ENCODE measurements around the gene UBE2N. TPM values are rescaled to one million over a fixed set of nuclear protein-coding genes. Genes with fewer than 3 reads are reported as not detected.
"Not testable (repeated sequence)": the region's sequence is repeated elsewhere in the genome, so short reads cannot be mapped to it uniquely, and the experiment has no call there.

Gene UBE2N
- total RNA-seq, 5 donors from 2014 or later (not counting 1 experiment from before 2014, with no cell fraction given), result 66.3 to 81.7 (median 79.2) TPM

DNA sequence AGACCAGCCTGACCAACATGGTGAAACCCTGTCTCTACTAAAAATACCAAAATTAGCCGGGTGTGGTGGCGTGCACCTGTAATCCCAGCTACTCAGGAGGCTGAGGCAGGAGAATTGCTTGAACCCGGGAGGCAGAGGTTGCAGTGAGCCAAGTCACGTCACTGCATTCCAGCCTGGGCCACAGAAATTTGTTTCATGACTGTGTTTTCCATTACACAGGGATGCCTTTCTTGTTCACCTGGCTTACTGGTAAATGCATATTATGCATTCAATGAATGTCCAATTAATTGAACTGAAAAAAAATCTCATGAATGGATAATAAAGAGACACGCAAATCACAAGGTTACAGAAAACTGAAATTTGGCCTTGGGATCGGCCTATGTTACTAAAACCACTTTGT lies 9.7 kb downstream of the UBE2N start:
- H3K9me3 ChIP-seq; H3K27ac Mint-ChIP-seq; H3K27me3 Mint-ChIP-seq; H3K27me3 ChIP-seq (replicated peaks in 1 of 2; ENCODE audit: control insufficient read depth in 2 of 2, extremely low read depth in 1 of 2, insufficient read depth in 2 of 2, low read length in 1 of 2); H3K36me3 ChIP-seq (ENCODE audit: control insufficient read depth in 2 of 2, extremely low read depth in 1 of 2, insufficient read depth in 1 of 2, low read length in 1 of 2); H3K4me3 ChIP-seq (ENCODE audit: control insufficient read depth in 1 of 2, extremely low read depth in 1 of 2, low read length in 1 of 2); DNase-seq; H3K9me3 Mint-ChIP-seq; ATAC-seq (replicated peaks in 1 of 4); H3K27ac ChIP-seq (ENCODE audit: low read length); H3K36me3 Mint-ChIP-seq: not testable (repeated sequence)
- H3K4me1 ChIP-seq (ENCODE audit: control insufficient read depth in 1 of 2, extremely low read depth in 1 of 2, insufficient read depth in 2 of 2, low read length in 2 of 2), result peaks cover 26 to 38% of the 10 kb centered on the region in 2 experiments
- H3K4me3 Mint-ChIP-seq, result peak overlapping the region in 1 of 3 donors; percentile 18
- peaks cover 83 to 88% (median 88%) of the 10 kb centered on the region in 3 donors for H3K4me1 Mint-ChIP-seq
- ChIA-PET CTCF (interaction anchor here (0.5 to 1.6 kb wide), 5 partner anchors 10 to 646 kb away, joined by 4 to 7 read pairs (median 5); no protein-coding TSS in a partner anchor), POLR2A (interaction anchor here in 1 of 2 donors (0.6 to 1.4 kb wide), 3 partner anchors 12 to 1417 kb away, joined by 3 to 6 read pairs (median 4); no protein-coding TSS in a partner anchor)
- 100% methylated on average over 4 of the region's 6 CpGs for WGBS (ENCODE audit: insufficient coverage)

DNA sequence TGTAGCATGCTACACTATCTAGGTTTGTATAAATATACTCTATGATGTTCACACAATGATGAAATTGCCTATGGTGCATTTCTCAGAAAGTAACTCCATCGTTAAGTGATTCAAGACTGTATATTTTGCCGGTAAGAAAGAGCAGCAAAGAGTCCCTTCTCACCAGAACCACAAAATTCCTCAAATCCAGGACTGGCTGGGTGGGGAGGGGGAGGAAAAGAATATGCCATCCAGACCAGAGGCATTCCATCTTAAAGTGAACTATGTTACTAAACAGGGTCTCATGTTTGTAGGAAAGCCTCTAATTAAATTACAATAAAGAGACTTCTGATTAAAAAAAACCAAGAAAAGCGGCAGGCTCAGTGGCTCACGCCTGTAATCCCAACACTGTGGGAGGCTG lies 11.5 kb downstream of the UBE2N start:
- H3K36me3 ChIP-seq (ENCODE audit: control insufficient read depth in 2 of 2, extremely low read depth in 1 of 2, insufficient read depth in 1 of 2, low read length in 1 of 2), result no peaks in the 10 kb centered on the region
- no peak overlapping the region for H3K27ac Mint-ChIP-seq
- H3K9me3 ChIP-seq, result no peaks in the 10 kb centered on the region
- H3K36me3 Mint-ChIP-seq, result peaks cover 7% of the 10 kb centered on the region
- ChIA-PET CTCF (interaction anchor here (0.6 to 1.4 kb wide), 4 partner anchors 9 to 542 kb away, joined by 3 to 11 read pairs (median 6); no protein-coding TSS in a partner anchor), POLR2A (interaction anchor here (0.6 kb wide), 2 partner anchors 8 to 182 kb away, joined by 3 read pairs; no protein-coding TSS in a partner anchor)
- ATAC-seq (replicated peaks in 1 of 4), result no peak
- H3K4me3 ChIP-seq (ENCODE audit: control insufficient read depth in 1 of 2, extremely low read depth in 1 of 2, low read length in 1 of 2), result no peak overlapping the region
- no peaks in the 10 kb centered on the region for H3K27me3 ChIP-seq (replicated peaks in 1 of 2; ENCODE audit: control insufficient read depth in 2 of 2, extremely low read depth in 1 of 2, insufficient read depth in 2 of 2, low read length in 1 of 2)
- H3K9me3 Mint-ChIP-seq, result no peaks in the 10 kb centered on the region
- DNase-seq, result no peak
- peak overlapping the region in 1 of 3 donors; percentile 43 for H3K4me3 Mint-ChIP-seq
- WGBS (ENCODE audit: insufficient coverage), result no CpG with 5 or more reads among the region's 4 CpGs
- H3K27me3 Mint-ChIP-seq, result no peaks in the 10 kb centered on the region
- peaks cover 27 to 39% of the 10 kb centered on the region in 2 experiments for H3K4me1 ChIP-seq (ENCODE audit: control insufficient read depth in 1 of 2, extremely low read depth in 1 of 2, insufficient read depth in 2 of 2, low read length in 2 of 2)
- H3K4me1 Mint-ChIP-seq, result peaks cover 85 to 89% (median 88%) of the 10 kb centered on the region in 3 donors
- no peak overlapping the region for H3K27ac ChIP-seq (ENCODE audit: low read length)

DNA sequence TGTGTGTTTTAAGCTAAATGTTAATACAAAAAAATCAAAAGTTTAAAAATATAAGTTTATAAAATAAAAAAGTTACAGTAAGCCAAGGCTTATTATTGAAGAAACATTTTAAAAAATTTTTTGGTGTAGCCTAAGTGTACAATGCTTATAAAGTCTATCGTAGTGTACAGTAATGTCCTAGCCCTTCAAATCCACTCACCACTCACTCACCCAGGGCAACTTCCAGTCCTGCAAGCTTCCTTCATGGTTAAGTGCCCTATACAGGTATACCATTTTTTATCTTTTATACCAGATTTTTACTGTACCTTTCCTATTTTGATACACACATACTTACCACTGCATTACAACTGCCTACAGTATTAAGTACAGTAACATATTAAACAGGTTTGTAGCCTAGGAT lies 11.9 kb downstream of the UBE2N start:
- no peak for DNase-seq
- peak overlapping the region in 1 of 3 donors; percentile 43 for H3K4me3 Mint-ChIP-seq
- peaks cover 85 to 89% (median 88%) of the 10 kb centered on the region in 3 donors for H3K4me1 Mint-ChIP-seq
- ATAC-seq (replicated peaks in 1 of 4), result no peak
- peaks cover 7% of the 10 kb centered on the region for H3K36me3 Mint-ChIP-seq
- no peaks in the 10 kb centered on the region for H3K36me3 ChIP-seq (ENCODE audit: control insufficient read depth in 2 of 2, extremely low read depth in 1 of 2, insufficient read depth in 1 of 2, low read length in 1 of 2)
- H3K4me1 ChIP-seq (ENCODE audit: control insufficient read depth in 1 of 2, extremely low read depth in 1 of 2, insufficient read depth in 2 of 2, low read length in 2 of 2), result peaks cover 31 to 36% of the 10 kb centered on the region in 2 experiments
- no peaks in the 10 kb centered on the region for H3K27me3 ChIP-seq (replicated peaks in 1 of 2; ENCODE audit: control insufficient read depth in 2 of 2, extremely low read depth in 1 of 2, insufficient read depth in 2 of 2, low read length in 1 of 2)
- ChIA-PET CTCF (interaction anchor here (0.5 to 1.4 kb wide), 6 partner anchors 9 to 1101 kb away, joined by 3 to 11 read pairs (median 4); no protein-coding TSS in a partner anchor), POLR2A (interaction anchor here (0.6 to 0.7 kb wide), 5 partner anchors 9 to 579 kb away, joined by 3 read pairs; no protein-coding TSS in a partner anchor)
- WGBS (ENCODE audit: insufficient coverage), result no CpG with 5 or more reads among the region's 1 CpG
- no peaks in the 10 kb centered on the region for H3K9me3 ChIP-seq
- H3K9me3 Mint-ChIP-seq, result no peaks in the 10 kb centered on the region
- H3K27me3 Mint-ChIP-seq, result no peaks in the 10 kb centered on the region
- peak overlapping the region; percentile 55 to 65 for H3K27ac Mint-ChIP-seq
- no peak overlapping the region for H3K27ac ChIP-seq (ENCODE audit: low read length)
- H3K4me3 ChIP-seq (ENCODE audit: control insufficient read depth in 1 of 2, extremely low read depth in 1 of 2, low read length in 1 of 2), result no peak overlapping the region

DNA sequence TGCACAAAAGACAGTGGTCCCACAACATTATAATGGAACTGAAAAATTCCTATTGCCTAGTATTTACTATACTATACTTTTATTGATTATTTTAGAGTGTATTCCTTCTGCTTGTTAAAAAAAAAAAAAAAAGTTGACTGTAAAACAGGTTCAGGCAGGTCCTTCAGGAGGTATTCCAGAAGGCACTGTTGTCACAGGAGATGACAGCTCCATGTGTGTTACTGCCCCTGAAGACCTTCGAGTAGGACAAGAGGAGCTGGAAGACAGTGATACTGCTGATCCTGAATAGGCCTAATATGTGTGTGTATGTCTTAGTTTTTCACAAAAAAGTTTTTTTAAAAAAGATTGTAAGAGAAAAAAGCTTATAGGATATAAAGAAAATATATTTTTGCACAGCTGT lies 12.3 kb downstream of the UBE2N start:
- CTCF ChIA-PET, result interaction anchor here (0.5 to 1.4 kb wide), 6 partner anchors 9 to 1102 kb away, joined by 3 to 11 read pairs (median 4); no protein-coding TSS in a partner anchor
- POLR2A ChIA-PET, result interaction anchor here (0.6 to 0.7 kb wide), 5 partner anchors 9 to 578 kb away, joined by 3 read pairs; no protein-coding TSS in a partner anchor
- ATAC-seq (replicated peaks in 1 of 4), result no peak
- Histone ChIP-seq H3K9me3 (no peaks in the 10 kb centered on the region), H3K4me1 (ENCODE audit: control insufficient read depth in 1 of 2, extremely low read depth in 1 of 2, insufficient read depth in 2 of 2, low read length in 2 of 2) (peaks cover 34 to 35% of the 10 kb centered on the region in 2 experiments), H3K27ac (ENCODE audit: low read length) (no peak overlapping the region), H3K27me3 (replicated peaks in 1 of 2; ENCODE audit: control insufficient read depth in 2 of 2, extremely low read depth in 1 of 2, insufficient read depth in 2 of 2, low read length in 1 of 2) (no peaks in the 10 kb centered on the region), H3K36me3 (ENCODE audit: control insufficient read depth in 2 of 2, extremely low read depth in 1 of 2, insufficient read depth in 1 of 2, low read length in 1 of 2) (no peaks in the 10 kb centered on the region), H3K4me3 (ENCODE audit: control insufficient read depth in 1 of 2, extremely low read depth in 1 of 2, low read length in 1 of 2) (no peak overlapping the region)
- Mint-ChIP-seq H3K27me3 (no peaks in the 10 kb centered on the region), H3K27ac (no peak overlapping the region), H3K4me3 (peak overlapping the region in 1 of 3 donors; percentile 21), H3K9me3 (no peaks in the 10 kb centered on the region), H3K4me1 (peaks cover 87 to 91% (median 90%) of the 10 kb centered on the region in 3 donors), H3K36me3 (peaks cover 7% of the 10 kb centered on the region)
- no CpG with 5 or more reads among the region's 1 CpG for WGBS (ENCODE audit: insufficient coverage)
- no peak for DNase-seq

DNA sequence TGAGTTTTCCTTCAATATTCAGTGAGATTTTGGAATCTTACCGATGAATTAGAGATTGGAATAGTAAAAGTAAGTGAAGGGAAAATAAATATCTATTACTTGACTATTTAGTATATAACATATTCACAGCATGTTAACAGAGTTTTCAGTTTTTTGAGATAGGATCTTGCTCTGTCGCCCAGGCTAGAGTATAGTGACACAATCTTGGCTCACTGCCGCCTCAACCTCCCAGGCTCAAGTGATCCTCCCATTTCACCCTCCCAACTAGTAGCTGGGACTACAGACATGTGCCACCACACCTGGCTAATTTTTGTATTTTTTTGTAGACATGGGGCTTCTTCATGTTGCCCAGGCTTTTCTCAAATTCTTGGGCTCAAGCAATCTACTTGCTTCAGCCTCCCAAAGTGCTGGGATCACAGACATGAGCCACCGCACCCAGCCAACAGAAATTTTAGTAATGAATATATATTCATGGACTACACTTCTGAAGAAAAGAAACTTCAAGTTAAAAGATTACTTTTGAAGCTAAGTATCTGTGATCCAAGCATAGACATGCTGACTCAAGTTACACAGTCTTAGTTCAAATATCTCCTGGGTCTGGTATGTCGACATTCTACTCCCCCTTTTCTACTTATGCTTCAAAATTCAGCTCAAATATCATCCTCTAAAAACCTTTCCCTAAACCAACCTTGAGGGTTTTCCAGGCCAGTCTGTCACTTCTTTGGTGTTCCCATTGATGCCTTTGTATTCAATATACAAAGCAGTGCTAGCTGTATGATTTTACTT lies 13.8 kb downstream of the UBE2N start:
- WGBS (ENCODE audit: insufficient coverage), result 60% methylated on average over 1 of the region's 5 CpGs
- DNase-seq (no peak), ATAC-seq (replicated peaks in 1 of 4) (no peak)
- no peak overlapping the region for H3K4me3 ChIP-seq (ENCODE audit: control insufficient read depth in 1 of 2, extremely low read depth in 1 of 2, low read length in 1 of 2)
- POLR2A ChIA-PET, result interaction anchor here (0.6 to 1.0 kb wide), 5 partner anchors 12 to 658 kb away, joined by 3 to 4 read pairs (median 4); no protein-coding TSS in a partner anchor
- Mint-ChIP-seq H3K4me1 (peaks cover 87 to 90% (median 89%) of the 10 kb centered on the region in 3 donors), H3K27me3 (no peaks in the 10 kb centered on the region), H3K27ac (peak overlapping the region; percentile 81 to 85), H3K36me3 (peaks cover 7% of the 10 kb centered on the region), H3K9me3 (no peaks in the 10 kb centered on the region), H3K4me3 (peak overlapping the region in 2 of 3 donors; percentile 7 to 53)
- CTCF ChIA-PET, result interaction anchor here (0.6 to 1.3 kb wide), 3 partner anchors 8 to 386 kb away, joined by 6 to 9 read pairs (median 9); no protein-coding TSS in a partner anchor
- H3K27ac ChIP-seq (ENCODE audit: low read length), result no peak overlapping the region
- H3K27me3 ChIP-seq (replicated peaks in 1 of 2; ENCODE audit: control insufficient read depth in 2 of 2, extremely low read depth in 1 of 2, insufficient read depth in 2 of 2, low read length in 1 of 2), result no peaks in the 10 kb centered on the region
- no peaks in the 10 kb centered on the region for H3K36me3 ChIP-seq (ENCODE audit: control insufficient read depth in 2 of 2, extremely low read depth in 1 of 2, insufficient read depth in 1 of 2, low read length in 1 of 2)
- no peaks in the 10 kb centered on the region for H3K9me3 ChIP-seq
- H3K4me1 ChIP-seq (ENCODE audit: control insufficient read depth in 1 of 2, extremely low read depth in 1 of 2, insufficient read depth in 2 of 2, low read length in 2 of 2), result peaks cover 30 to 47% of the 10 kb centered on the region in 2 experiments

DNA sequence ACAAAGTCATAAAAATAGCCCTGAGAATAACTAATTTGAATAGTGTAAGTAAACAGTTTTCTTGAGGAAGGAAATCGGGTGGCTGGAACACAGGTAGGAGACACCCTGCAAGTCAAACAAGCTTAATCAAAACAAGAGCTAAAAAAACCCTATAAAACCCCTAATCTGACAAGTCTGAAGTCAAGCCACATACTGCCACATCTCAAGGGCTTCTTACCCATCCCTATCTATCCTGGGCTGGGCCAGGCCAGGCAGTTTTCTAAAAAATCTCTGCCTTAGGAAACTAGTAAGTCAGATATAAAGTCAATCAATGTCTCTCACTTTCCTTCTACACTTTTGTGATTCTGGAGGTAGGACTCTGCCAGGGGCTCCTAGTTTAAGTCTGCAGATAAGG lies 15.3 kb downstream of the UBE2N start:
- Histone ChIP-seq H3K27me3 (replicated peaks in 1 of 2; ENCODE audit: control insufficient read depth in 2 of 2, extremely low read depth in 1 of 2, insufficient read depth in 2 of 2, low read length in 1 of 2) (no peaks in the 10 kb centered on the region), H3K36me3 (ENCODE audit: control insufficient read depth in 2 of 2, extremely low read depth in 1 of 2, insufficient read depth in 1 of 2, low read length in 1 of 2) (no peaks in the 10 kb centered on the region), H3K9me3 (no peaks in the 10 kb centered on the region), H3K4me3 (ENCODE audit: control insufficient read depth in 1 of 2, extremely low read depth in 1 of 2, low read length in 1 of 2) (no peak overlapping the region), H3K4me1 (ENCODE audit: control insufficient read depth in 1 of 2, extremely low read depth in 1 of 2, insufficient read depth in 2 of 2, low read length in 2 of 2) (peaks cover 23 to 50% of the 10 kb centered on the region in 2 experiments), H3K27ac (ENCODE audit: low read length) (peak overlapping the region; percentile 25)
- ATAC-seq (replicated peaks in 1 of 4), result peak in 3 of 4 experiments; percentile 43 to 52 (median 44)
- peak overlapping the region; percentile 41 to 53 (median 42) for H3K4me3 Mint-ChIP-seq
- H3K9me3 Mint-ChIP-seq, result no peaks in the 10 kb centered on the region
- ChIA-PET POLR2A (interaction anchor here (0.5 to 0.6 kb wide), 7 partner anchors 21 to 552 kb away, joined by 3 to 12 read pairs (median 4); no protein-coding TSS in a partner anchor), CTCF (interaction anchor here (0.5 to 1.3 kb wide), 15 partner anchors 8 to 535 kb away, joined by 3 to 11 read pairs (median 5); no protein-coding TSS in a partner anchor)
- H3K4me1 Mint-ChIP-seq, result peaks cover 91 to 92% (median 91%) of the 10 kb centered on the region in 3 donors
- H3K27me3 Mint-ChIP-seq, result no peaks in the 10 kb centered on the region
- peaks cover 9% of the 10 kb centered on the region for H3K36me3 Mint-ChIP-seq
- no CpG with 5 or more reads among the region's 1 CpG for WGBS (ENCODE audit: insufficient coverage)
- H3K27ac Mint-ChIP-seq, result peak overlapping the region; percentile 81 to 85
- no peak for DNase-seq

All from T-cell (primary cell).